H9 (cell line): Measurements from ENCODE around the gene IL20. TPM values are rescaled to one million over a fixed set of nuclear protein-coding genes. Genes with fewer than 3 reads are reported as not detected.

Source experiments
- DNase-seq: peaks from one replicate; pipeline ENCODE4 v3.0.0-alpha.2; 2017
- H2AFZ ChIP-seq: one replicate; pipeline ENCODE4 v1.6.1; 2013; ENCODE audit warnings: mild to moderate bottlenecking, low read length, control low read depth, moderate library complexity
- H2AK5ac ChIP-seq: 2 replicates; pipeline ENCODE4 v1.6.1; 2013; ENCODE audit warnings: low read length, control low read depth, mixed read lengths; ENCODE audit not compliant: insufficient read length
- H2BK120ac ChIP-seq: one replicate; pipeline ENCODE4 v1.6.1; 2013; ENCODE audit warnings: low read depth, mild to moderate bottlenecking, low read length, control low read depth, inconsistent platforms; ENCODE audit not compliant: poor library complexity, severe bottlenecking
- H2BK12ac ChIP-seq: 2 replicates; pipeline ENCODE4 v1.6.1; 2013; ENCODE audit warnings: low read length, control low read depth, mixed read lengths, low read depth; ENCODE audit not compliant: insufficient read length
- H2BK15ac ChIP-seq: 2 replicates; pipeline ENCODE4 v1.6.1; 2013; ENCODE audit warnings: low read depth, low read length, control low read depth
- H2BK20ac ChIP-seq: one replicate; pipeline ENCODE4 v1.6.1; 2013; ENCODE audit warnings: low read depth, mild to moderate bottlenecking, low read length, control low read depth, inconsistent platforms; ENCODE audit not compliant: poor library complexity, severe bottlenecking
- H2BK5ac ChIP-seq: 2 replicates; pipeline ENCODE4 v1.6.1; 2013; ENCODE audit warnings: low read length, control low read depth, mixed read lengths; ENCODE audit not compliant: insufficient read length
- H3K14ac ChIP-seq: 2 replicates; pipeline ENCODE4 v1.6.1; 2013; ENCODE audit warnings: low read length, control low read depth; ENCODE audit not compliant: insufficient read depth
- H3K18ac ChIP-seq: 2 replicates; pipeline ENCODE4 v1.6.1; 2013; ENCODE audit warnings: low read depth, mild to moderate bottlenecking, mixed read lengths, low read length, control low read depth; ENCODE audit not compliant: insufficient read length
- H3K23ac ChIP-seq: 2 replicates; pipeline ENCODE4 v1.6.1; 2013; ENCODE audit warnings: low read length, control low read depth, mixed read lengths, low read depth; ENCODE audit not compliant: insufficient read length
- H3K23me2 ChIP-seq: 2 replicates; pipeline ENCODE4 v1.6.1; 2013; ENCODE audit warnings: low read depth, mild to moderate bottlenecking, mixed read lengths, low read length, control low read depth; ENCODE audit not compliant: insufficient read length, poor library complexity, severe bottlenecking
- H3K27ac ChIP-seq: 2 replicates; pipeline ENCODE4 v1.5.1; 2013; ENCODE audit warnings: low read length, control low read depth, mixed read lengths, low read depth; ENCODE audit not compliant: insufficient read length
- H3K27me3 ChIP-seq: 2 replicates; pipeline ENCODE4 v1.6.1; 2013; ENCODE audit warnings: low read length, control low read depth, inconsistent platforms; ENCODE audit not compliant: insufficient read depth
- H3K4ac ChIP-seq: 2 replicates; pipeline ENCODE4 v1.6.1; 2013; ENCODE audit warnings: low read depth, mild to moderate bottlenecking, control low read depth, inconsistent platforms, low read length, moderate library complexity
- H3K4me1 ChIP-seq: 2 replicates; pipeline ENCODE4 v1.6.1; 2013; ENCODE audit warnings: low read length, control low read depth, inconsistent platforms; ENCODE audit not compliant: insufficient read depth
- H3K4me2 ChIP-seq: 2 replicates; pipeline ENCODE4 v1.6.1; 2013; ENCODE audit warnings: low read length, control low read depth, mixed read lengths; ENCODE audit not compliant: insufficient read length, insufficient read depth
- H3K56ac ChIP-seq: 2 replicates; pipeline ENCODE4 v1.6.1; 2013; ENCODE audit warnings: low read depth, mild to moderate bottlenecking, mixed read lengths, low read length, control low read depth; ENCODE audit not compliant: insufficient read length
- H3K79me1 ChIP-seq: 2 replicates; pipeline ENCODE4 v1.6.1; 2013; ENCODE audit warnings: low read depth, mild to moderate bottlenecking, moderate library complexity, low read length, control low read depth, inconsistent platforms; ENCODE audit not compliant: insufficient read depth, poor library complexity, severe bottlenecking
- H3K79me2 ChIP-seq: 2 replicates; pipeline ENCODE4 v1.6.1; 2013; ENCODE audit warnings: low read length, control low read depth, inconsistent platforms; ENCODE audit not compliant: insufficient read depth
- H3K9ac ChIP-seq: 2 replicates; pipeline ENCODE4 v1.6.1; 2013; ENCODE audit warnings: low read length, control low read depth, mixed read lengths; ENCODE audit not compliant: insufficient read length; ENCODE audit errors: extremely low read depth
- H3K9me3 ChIP-seq: one replicate; pipeline ENCODE4 v1.6.1; 2013; ENCODE audit warnings: low read depth, low read length, inconsistent platforms; ENCODE audit not compliant: control insufficient read depth
- H3T11ph ChIP-seq: one replicate; pipeline ENCODE4 v1.6.1; 2013; ENCODE audit warnings: mild to moderate bottlenecking, low read length, control low read depth, inconsistent platforms
- H4K20me1 ChIP-seq: one replicate; pipeline ENCODE4 v1.6.1; 2013; ENCODE audit not compliant: control insufficient read depth, insufficient read length, insufficient read depth
- H4K5ac ChIP-seq: 2 replicates; pipeline ENCODE4 v1.6.1; 2013; ENCODE audit warnings: low read depth, mild to moderate bottlenecking, mixed read lengths, low read length, control low read depth; ENCODE audit not compliant: insufficient read length
- H4K8ac ChIP-seq: replicated peaks from 2 replicates; pipeline ENCODE4 v1.6.1; 2013; ENCODE audit warnings: low read length, control low read depth, mixed read lengths, low read depth; ENCODE audit not compliant: insufficient read length
- H4K91ac ChIP-seq: 2 replicates; pipeline ENCODE4 v1.6.1; 2013; ENCODE audit warnings: low read depth, mild to moderate bottlenecking, moderate library complexity, mixed read lengths, low read length, control low read depth; ENCODE audit not compliant: insufficient read length
- H3K27ac Mint-ChIP-seq, 3 experiments: 2 replicates in 2 of 3; 3 replicates in 1 of 3; pipeline ENCODE4 v1.8.0; 2020 to 2021; ENCODE audit warnings: mixed read lengths in 3 of 3, mild to moderate bottlenecking in 1 of 3, moderate library complexity in 1 of 3
- H3K27me3 Mint-ChIP-seq: 2 replicates; pipeline ENCODE4 v1.8.0; 2021; ENCODE audit warnings: low read depth, mild to moderate bottlenecking, moderate library complexity, mixed read lengths
- H3K36me3 Mint-ChIP-seq, 3 experiments: 2 replicates in 2 of 3; 3 replicates in 1 of 3; pipeline ENCODE4 v1.8.0; 2020 to 2021; ENCODE audit warnings: low read depth in 3 of 3, mixed read lengths in 3 of 3; ENCODE audit not compliant: insufficient read depth in 1 of 3
- H3K4me1 Mint-ChIP-seq, 2 experiments: 2 replicates each; pipeline ENCODE4 v1.8.0; 2020; ENCODE audit warnings: mixed read lengths in 2 of 2
- H3K4me3 Mint-ChIP-seq, 2 experiments: 2 replicates in 1 of 2; 3 replicates in 1 of 2; pipeline ENCODE4 v1.8.0; 2020 to 2021; ENCODE audit warnings: mild to moderate bottlenecking in 2 of 2, mixed read lengths in 2 of 2, moderate library complexity in 1 of 2
- H3K9me3 Mint-ChIP-seq, 2 experiments: 2 replicates in 1 of 2; 3 replicates in 1 of 2; pipeline ENCODE4 v1.8.0; 2020; ENCODE audit warnings: mild to moderate bottlenecking in 2 of 2, mixed read lengths in 2 of 2, moderate library complexity in 1 of 2
- WGBS: extraction: QIAGEN DNeasy Blood & Tissue Kit; methylation state at CpG from one replicate; pipeline ENCODE4 v1.1.7; 2013; ENCODE audit warnings: missing lambda C conversion rate, low lambda C conversion rate, mixed read lengths; ENCODE audit not compliant: insufficient read length; ENCODE audit errors: extremely low coverage; 5-methylcytosine and 5-hydroxymethylcytosine counted together
- total RNA-seq: library from RNA; stranded (reverse); gene quantifications from 2 replicates; pipeline ENCODE4 v1.2.1, GENCODE V29; 2021
- TF ChIP-seq, protein P1 (sequence below): fragments of 200-600 bp; sonication (generic); conservative IDR thresholded peaks from 3 replicates; pipeline ENCODE4 v1.8.0; 2021; ENCODE audit warnings: antibody characterized with exemption, mild to moderate bottlenecking

IL20 gene
- total RNA-seq, 1 experiment from 2014 or later: not detected

DNA sequence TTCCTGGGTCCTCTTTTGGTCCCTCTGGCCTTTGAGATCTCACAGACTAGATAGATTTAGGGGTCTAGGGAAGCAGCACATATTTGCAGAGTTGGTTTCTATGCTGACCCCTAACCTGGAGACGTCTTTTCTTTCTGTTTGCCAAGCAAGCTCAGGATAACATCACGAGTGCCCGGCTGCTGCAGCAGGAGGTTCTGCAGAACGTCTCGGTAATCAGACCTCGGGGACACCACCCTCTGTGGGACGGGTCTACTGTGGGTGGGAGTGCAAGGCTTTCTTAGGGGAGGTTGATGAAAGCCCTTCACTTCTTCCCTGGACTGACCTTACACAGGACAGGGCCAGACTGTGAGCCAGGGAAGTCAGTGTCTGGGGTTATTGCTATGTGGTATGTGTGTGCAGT lies 34.7 kb downstream of the IL20 start:
- H3T11ph ChIP-seq: no peak overlapping the region
- H2BK15ac ChIP-seq: no peak overlapping the region
- no peak overlapping the region for H2BK5ac ChIP-seq
- H3K79me1 ChIP-seq: no peaks in the 10 kb centered on the region
- no peak overlapping the region for H4K5ac ChIP-seq
- H3K14ac ChIP-seq: no peak overlapping the region
- no peak overlapping the region for H3K4ac ChIP-seq
- H2BK120ac ChIP-seq: no peak overlapping the region
- H3K4me2 ChIP-seq: no peak overlapping the region
- no peaks in the 10 kb centered on the region for H3K27me3 ChIP-seq
- no peaks in the 10 kb centered on the region for H3K4me1 ChIP-seq
- no peak overlapping the region; a peak in 1 of 7 replicates for H3K27ac Mint-ChIP-seq
- peaks cover 7 to 8% of the 10 kb centered on the region in 2 experiments; a peak in 3 of 4 replicates for H3K4me1 Mint-ChIP-seq
- H3K23me2 ChIP-seq: no peaks in the 10 kb centered on the region
- no peak overlapping the region for H3K9ac ChIP-seq
- peaks cover 26% of the 10 kb centered on the region for H3K27me3 Mint-ChIP-seq
- no peak overlapping the region for H3K4me3 Mint-ChIP-seq
- no peak overlapping the region for H2BK12ac ChIP-seq
- H3K9me3 ChIP-seq: no peaks in the 10 kb centered on the region
- WGBS: no CpG with 5 or more reads among the region's 7 CpGs
- H3K36me3 Mint-ChIP-seq: no peaks in the 10 kb centered on the region
- H2AFZ ChIP-seq: no peak overlapping the region
- no peak overlapping the region for H3K23ac ChIP-seq
- no peaks in the 10 kb centered on the region for H3K9me3 Mint-ChIP-seq
- H4K8ac ChIP-seq: no peak overlapping the region
- no peaks in the 10 kb centered on the region for H3K79me2 ChIP-seq
- DNase-seq: no peak
- H3K18ac ChIP-seq: no peak overlapping the region
- no peak overlapping the region for H4K91ac ChIP-seq
- H3K56ac ChIP-seq: no peak overlapping the region
- H3K27ac ChIP-seq: no peak overlapping the region
- no peak overlapping the region for H2AK5ac ChIP-seq
- TF ChIP-seq, protein P1, sequence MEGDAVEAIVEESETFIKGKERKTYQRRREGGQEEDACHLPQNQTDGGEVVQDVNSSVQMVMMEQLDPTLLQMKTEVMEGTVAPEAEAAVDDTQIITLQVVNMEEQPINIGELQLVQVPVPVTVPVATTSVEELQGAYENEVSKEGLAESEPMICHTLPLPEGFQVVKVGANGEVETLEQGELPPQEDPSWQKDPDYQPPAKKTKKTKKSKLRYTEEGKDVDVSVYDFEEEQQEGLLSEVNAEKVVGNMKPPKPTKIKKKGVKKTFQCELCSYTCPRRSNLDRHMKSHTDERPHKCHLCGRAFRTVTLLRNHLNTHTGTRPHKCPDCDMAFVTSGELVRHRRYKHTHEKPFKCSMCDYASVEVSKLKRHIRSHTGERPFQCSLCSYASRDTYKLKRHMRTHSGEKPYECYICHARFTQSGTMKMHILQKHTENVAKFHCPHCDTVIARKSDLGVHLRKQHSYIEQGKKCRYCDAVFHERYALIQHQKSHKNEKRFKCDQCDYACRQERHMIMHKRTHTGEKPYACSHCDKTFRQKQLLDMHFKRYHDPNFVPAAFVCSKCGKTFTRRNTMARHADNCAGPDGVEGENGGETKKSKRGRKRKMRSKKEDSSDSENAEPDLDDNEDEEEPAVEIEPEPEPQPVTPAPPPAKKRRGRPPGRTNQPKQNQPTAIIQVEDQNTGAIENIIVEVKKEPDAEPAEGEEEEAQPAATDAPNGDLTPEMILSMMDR: no peak
- H4K20me1 ChIP-seq: no peaks in the 10 kb centered on the region
- no peak overlapping the region for H2BK20ac ChIP-seq
